Mammary epithelial cell (primary cell): ENCODE measurements around the gene TAPBPL.

ENCODE experiments used
- EZH2 ChIP-seq: IDR thresholded peaks from 2 replicates; pipeline ENCODE4 v1.6.1; 2012; ENCODE audit warnings: low read length, inconsistent platforms, borderline replicate concordance
- TF ChIP-seq, protein P1 (sequence below), 2 donors: IDR thresholded peaks in 1 of 2; conservative IDR thresholded peaks in 1 of 2; 2 replicates each; pipeline ENCODE4 v1.5.1; 2011 to 2012; ENCODE audit warnings: inconsistent platforms in 2 of 2, low read length in 2 of 2, mild to moderate bottlenecking in 2 of 2, control low read depth in 1 of 2, low read depth in 1 of 2; ENCODE audit not compliant: insufficient read depth in 1 of 2; ENCODE audit errors: extremely low read depth in 1 of 2

- TF ChIP-seq EZH2: no peak
- TF ChIP-seq, protein P1, sequence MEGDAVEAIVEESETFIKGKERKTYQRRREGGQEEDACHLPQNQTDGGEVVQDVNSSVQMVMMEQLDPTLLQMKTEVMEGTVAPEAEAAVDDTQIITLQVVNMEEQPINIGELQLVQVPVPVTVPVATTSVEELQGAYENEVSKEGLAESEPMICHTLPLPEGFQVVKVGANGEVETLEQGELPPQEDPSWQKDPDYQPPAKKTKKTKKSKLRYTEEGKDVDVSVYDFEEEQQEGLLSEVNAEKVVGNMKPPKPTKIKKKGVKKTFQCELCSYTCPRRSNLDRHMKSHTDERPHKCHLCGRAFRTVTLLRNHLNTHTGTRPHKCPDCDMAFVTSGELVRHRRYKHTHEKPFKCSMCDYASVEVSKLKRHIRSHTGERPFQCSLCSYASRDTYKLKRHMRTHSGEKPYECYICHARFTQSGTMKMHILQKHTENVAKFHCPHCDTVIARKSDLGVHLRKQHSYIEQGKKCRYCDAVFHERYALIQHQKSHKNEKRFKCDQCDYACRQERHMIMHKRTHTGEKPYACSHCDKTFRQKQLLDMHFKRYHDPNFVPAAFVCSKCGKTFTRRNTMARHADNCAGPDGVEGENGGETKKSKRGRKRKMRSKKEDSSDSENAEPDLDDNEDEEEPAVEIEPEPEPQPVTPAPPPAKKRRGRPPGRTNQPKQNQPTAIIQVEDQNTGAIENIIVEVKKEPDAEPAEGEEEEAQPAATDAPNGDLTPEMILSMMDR (conservative IDR thresholded peaks at IDR 0.05 in 1 of 2, IDR thresholded peaks at IDR 0.05 in 1 of 2; ENCODE audit: extremely low read depth in 1 of 2, insufficient read depth in 1 of 2, low read depth in 1 of 2, low read length in 2 of 2): no peak
These were observed 44.4 kb upstream of the TAPBPL start for GRCh38 chr12:6407236-6407954.
